HEK293 (cell line): ENCODE data around the gene PARD3.

Experiments used
- CTCF ChIA-PET: fragments of 350-600 bp; formaldehyde crosslinking; extraction: SDS; loops from one replicate; lab custom pipeline; 2021; ENCODE audit warnings: antibody characterized with exemption; lab: Yijun Ruan, JAX
- POLR2A ChIA-PET: fragments of 300-600 bp; formaldehyde crosslinking; extraction: SDS; loops from one replicate; lab custom pipeline; 2020; ENCODE audit warnings: antibody characterized with exemption, inconsistent platforms; lab: Yijun Ruan, JAX
- H3K27ac ChIP-seq: fragments of 200-500 bp; sonication (Bioruptor generic); 2 replicates; pipeline ENCODE4 v1.5.1; 2014; ENCODE audit warnings: low read depth, low read length, control low read depth, inconsistent platforms; ENCODE audit errors: extremely low read depth
- H3K36me3 ChIP-seq, 2 experiments: fragments of 200-500 bp in 1 of 2; sonication (Bioruptor generic) in 1 of 2; 1 replicate in 1 of 2; 2 replicates in 1 of 2; pipeline ENCODE4 v1.5.1; 2014 to 2017; ENCODE audit warnings: inconsistent platforms in 2 of 2, low read length in 2 of 2; ENCODE audit not compliant: control insufficient read depth in 2 of 2, insufficient read depth in 1 of 2
- H3K4me1 ChIP-seq: fragments of 200-500 bp; sonication (Bioruptor generic); 2 replicates; pipeline ENCODE4 v1.5.1; 2014; ENCODE audit warnings: mild to moderate bottlenecking, low read length, inconsistent platforms; ENCODE audit not compliant: control insufficient read depth, insufficient read depth
- H3K4me3 ChIP-seq: 2 replicates; pipeline ENCODE4 v1.5.1; 2011; ENCODE audit warnings: low read depth, mild to moderate bottlenecking, control low read depth, low read length, moderate library complexity
- H3K9me3 ChIP-seq: fragments of 200-500 bp; sonication (Bioruptor generic); 2 replicates; pipeline ENCODE4 v1.5.1; 2014; ENCODE audit warnings: low read depth, low read length, inconsistent platforms; ENCODE audit not compliant: control insufficient read depth, insufficient read depth
- CTCF ChIP-seq: fragments of 450-650 bp; formaldehyde crosslinking; IDR thresholded peaks from 2 replicates; pipeline ENCODE4 v1.5.1; 2016; ENCODE audit warnings: missing biosample characterization, missing genetic modification characterization
- FEZF1 ChIP-seq: fragments of 450-650 bp; formaldehyde crosslinking; IDR thresholded peaks from 2 replicates; pipeline ENCODE4 v1.5.1; 2016; ENCODE audit warnings: missing biosample characterization, missing genetic modification characterization
- GLI4 ChIP-seq: fragments of 450-650 bp; formaldehyde crosslinking; IDR thresholded peaks from 2 replicates; pipeline ENCODE4 v1.5.1; 2016; ENCODE audit warnings: missing biosample characterization, missing genetic modification characterization
- MEIS1 ChIP-seq: sonication (generic); formaldehyde crosslinking; IDR thresholded peaks from 2 replicates; pipeline ENCODE4 v1.8.1; 2022; ENCODE audit warnings: missing genetic modification reagents, mild to moderate bottlenecking, borderline replicate concordance
- MZF1 ChIP-seq: fragments of 450-650 bp; formaldehyde crosslinking; IDR thresholded peaks from 2 replicates; pipeline ENCODE4 v1.5.1; 2017; ENCODE audit warnings: missing biosample characterization, missing genetic modification characterization, borderline replicate concordance
- OSR2 ChIP-seq: fragments of 450-650 bp; formaldehyde crosslinking; IDR thresholded peaks from 2 replicates; pipeline ENCODE4 v1.5.1; 2016; ENCODE audit warnings: missing biosample characterization, missing genetic modification characterization
- WT1 ChIP-seq: fragments of 450-650 bp; formaldehyde crosslinking; IDR thresholded peaks from 2 replicates; pipeline ENCODE4 v1.5.1; 2016; ENCODE audit warnings: missing biosample characterization, missing genetic modification characterization
- ZBTB1 ChIP-seq: fragments of 450-650 bp; formaldehyde crosslinking; IDR thresholded peaks from 2 replicates; pipeline ENCODE4 v1.5.1; 2016; ENCODE audit warnings: missing biosample characterization, missing genetic modification characterization
- ZBTB11 ChIP-seq: fragments of 450-650 bp; formaldehyde crosslinking; conservative IDR thresholded peaks from 2 replicates; pipeline ENCODE4 v1.5.1; 2016; ENCODE audit warnings: low read depth, missing biosample characterization, missing genetic modification characterization
- ZBTB26 ChIP-seq: fragments of 450-650 bp; formaldehyde crosslinking; optimal IDR thresholded peaks from 2 replicates; pipeline ENCODE3; 2016; ENCODE audit warnings: missing biosample characterization, mild to moderate bottlenecking, missing genetic modification characterization
- ZEB2 ChIP-seq: fragments of 450-650 bp; formaldehyde crosslinking; IDR thresholded peaks from 2 replicates; pipeline ENCODE4 v1.5.1; 2016; ENCODE audit warnings: missing biosample characterization, missing genetic modification characterization
- ZFP41 ChIP-seq: fragments of 450-650 bp; formaldehyde crosslinking; IDR thresholded peaks from 2 replicates; pipeline ENCODE4 v1.5.1; 2016; ENCODE audit warnings: missing biosample characterization, missing genetic modification characterization, borderline replicate concordance
- ZNF112 ChIP-seq: fragments of 450-650 bp; formaldehyde crosslinking; IDR thresholded peaks from 2 replicates; pipeline ENCODE4 v1.5.0; 2017; ENCODE audit warnings: missing biosample characterization, missing genetic modification characterization
- ZNF138 ChIP-seq: fragments of 450-650 bp; formaldehyde crosslinking; IDR thresholded peaks from 2 replicates; pipeline ENCODE4 v1.5.1; 2016; ENCODE audit warnings: missing biosample characterization, missing genetic modification characterization, borderline replicate concordance
- ZNF221 ChIP-seq: fragments of 450-650 bp; formaldehyde crosslinking; IDR thresholded peaks from 2 replicates; pipeline ENCODE4 v1.5.1; 2017; ENCODE audit warnings: missing biosample characterization, missing genetic modification characterization, borderline replicate concordance
- ZNF239 ChIP-seq: fragments of 450-650 bp; formaldehyde crosslinking; IDR thresholded peaks from 2 replicates; pipeline ENCODE4 v1.5.1; 2016; ENCODE audit warnings: missing biosample characterization, missing genetic modification characterization
- ZNF366 ChIP-seq: fragments of 450-650 bp; formaldehyde crosslinking; conservative IDR thresholded peaks from 2 replicates; pipeline ENCODE4 v1.5.1; 2016; ENCODE audit warnings: missing biosample characterization, missing genetic modification characterization
- ZNF391 ChIP-seq: fragments of 450-650 bp; formaldehyde crosslinking; IDR thresholded peaks from 2 replicates; pipeline ENCODE4 v1.5.1; 2016; ENCODE audit warnings: low read depth, missing biosample characterization, missing genetic modification characterization, borderline replicate concordance
- ZNF394 ChIP-seq: fragments of 450-650 bp; formaldehyde crosslinking; IDR thresholded peaks from 2 replicates; pipeline ENCODE4 v1.5.1; 2016; ENCODE audit warnings: missing biosample characterization, missing genetic modification characterization, mild to moderate bottlenecking, moderate library complexity, borderline replicate concordance
- ZNF433 ChIP-seq: fragments of 450-650 bp; formaldehyde crosslinking; IDR thresholded peaks from 2 replicates; pipeline ENCODE4 v1.5.1; 2016; ENCODE audit warnings: missing biosample characterization, missing genetic modification characterization, low read depth
- ZNF488 ChIP-seq: fragments of 450-650 bp; formaldehyde crosslinking; IDR thresholded peaks from 2 replicates; pipeline ENCODE4 v1.5.1; 2016; ENCODE audit warnings: missing biosample characterization, missing genetic modification characterization
- ZNF549 ChIP-seq: fragments of 450-650 bp; IDR thresholded peaks from 2 replicates; pipeline ENCODE4 v1.5.1; 2018; ENCODE audit warnings: missing biosample characterization, missing genetic modification characterization, mild to moderate bottlenecking, inconsistent platforms, moderate library complexity
- ZNF580 ChIP-seq: fragments of 450-650 bp; formaldehyde crosslinking; IDR thresholded peaks from 2 replicates; pipeline ENCODE4 v1.5.1; 2016; ENCODE audit warnings: missing biosample characterization, missing genetic modification characterization
- ZNF624 ChIP-seq: fragments of 450-650 bp; formaldehyde crosslinking; IDR thresholded peaks from 2 replicates; pipeline ENCODE4 v1.5.1; 2017; ENCODE audit warnings: missing biosample characterization, missing genetic modification characterization
- ZNF677 ChIP-seq: fragments of 450-650 bp; IDR thresholded peaks from 2 replicates; pipeline ENCODE4 v1.5.0; 2018; ENCODE audit warnings: missing biosample characterization, mild to moderate bottlenecking, missing genetic modification characterization, moderate library complexity
- ZNF777 ChIP-seq: fragments of 450-650 bp; formaldehyde crosslinking; IDR thresholded peaks from 2 replicates; pipeline ENCODE4 v1.5.1; 2017; ENCODE audit warnings: missing biosample characterization, missing genetic modification characterization, borderline replicate concordance
- ZNF785 ChIP-seq: fragments of 450-650 bp; formaldehyde crosslinking; IDR thresholded peaks from 2 replicates; pipeline ENCODE4 v1.5.1; 2016; ENCODE audit warnings: missing biosample characterization, missing genetic modification characterization

Gene PARD3

GRCh38 chr10:34722404-34722803 lies 92.7 kb downstream of the PARD3 start:
- Histone ChIP-seq H3K9me3 (no peaks in the 10 kb centered on the region), H3K4me3 (no peak overlapping the region), H3K27ac (no peak overlapping the region), H3K36me3 (no peaks in the 10 kb centered on the region), H3K4me1 (no peaks in the 10 kb centered on the region)
- POLR2A ChIA-PET: no interaction called here
- CTCF ChIA-PET: interaction anchor here (1.3 to 3.0 kb wide), 3 partner anchors 10 to 122 kb away, joined by 3 to 29 read pairs (median 9); no protein-coding TSS in a partner anchor
- TF ChIP-seq ZBTB26: no peak
- TF ChIP-seq ZNF549 (tag by site-specific recombination): no peak
- TF ChIP-seq ZNF239: no peak
- TF ChIP-seq ZFP41 (tag by site-specific recombination): no peak
- no peak for TF ChIP-seq MEIS1 (CRISPR knock-in tag)
- TF ChIP-seq ZNF394: no peak
- TF ChIP-seq ZNF624 (tag by site-specific recombination): no peak
- TF ChIP-seq ZNF580 (tag by site-specific recombination): no peak
- no peak for TF ChIP-seq ZBTB1
- TF ChIP-seq WT1: no peak
- TF ChIP-seq ZNF785: no peak
- TF ChIP-seq ZNF221: no peak
- TF ChIP-seq ZNF112 (tag by site-specific recombination): no peak
- TF ChIP-seq CTCF (tag by site-specific recombination): no peak
- TF ChIP-seq GLI4 (tag by site-specific recombination): no peak
- no peak for TF ChIP-seq ZNF777 (tag by site-specific recombination)
- no peak for TF ChIP-seq ZNF138
- no peak for TF ChIP-seq MZF1
- no peak for TF ChIP-seq ZEB2 (tag by site-specific recombination)
- no peak for TF ChIP-seq ZNF391 (tag by site-specific recombination)

GRCh38 chr10:34721208-34721840 lies 93.8 kb downstream of the PARD3 start:
- 0 out of 2 replicates have a peak, but pooled peaks cover 2% of the 10 kb centered on the region for H3K4me1 ChIP-seq
- TF ChIP-seq FEZF1 (no peak), ZBTB11 (tag by site-specific recombination) (no peak), ZNF366 (tag by site-specific recombination) (no peak), ZNF433 (tag by site-specific recombination) (no peak), ZNF677 (tag by site-specific recombination) (no peak), OSR2 (tag by site-specific recombination) (no peak), ZNF488 (tag by site-specific recombination) (no peak)
- H3K4me3 ChIP-seq: no peak overlapping the region
- ChIA-PET CTCF (interaction anchor here (0.6 to 1.4 kb wide), 4 partner anchors 11 to 399 kb away, joined by 3 to 9 read pairs (median 4); no protein-coding TSS in a partner anchor), POLR2A (no interaction called here)
- H3K27ac ChIP-seq: no peak overlapping the region
- H3K36me3 ChIP-seq: no peaks in the 10 kb centered on the region
- no peaks in the 10 kb centered on the region for H3K9me3 ChIP-seq
